Effector CD8-positive, alpha-beta T cell (primary cell): ENCODE measurements around the gene STARD8.
"Not testable (repeated sequence)": the region's sequence is repeated elsewhere in the genome, so short reads cannot be mapped to it uniquely, and the experiment has no call there.

Experiments used
- DNase-seq: peaks from one replicate; lab custom pipeline; 2025; lab: John Stamatoyannopoulos, UW
- total RNA-seq, 4 experiments: gene quantifications; one replicate each; lab custom pipeline; 2026; lab: John Stamatoyannopoulos, UW

STARD8 gene, protein sequence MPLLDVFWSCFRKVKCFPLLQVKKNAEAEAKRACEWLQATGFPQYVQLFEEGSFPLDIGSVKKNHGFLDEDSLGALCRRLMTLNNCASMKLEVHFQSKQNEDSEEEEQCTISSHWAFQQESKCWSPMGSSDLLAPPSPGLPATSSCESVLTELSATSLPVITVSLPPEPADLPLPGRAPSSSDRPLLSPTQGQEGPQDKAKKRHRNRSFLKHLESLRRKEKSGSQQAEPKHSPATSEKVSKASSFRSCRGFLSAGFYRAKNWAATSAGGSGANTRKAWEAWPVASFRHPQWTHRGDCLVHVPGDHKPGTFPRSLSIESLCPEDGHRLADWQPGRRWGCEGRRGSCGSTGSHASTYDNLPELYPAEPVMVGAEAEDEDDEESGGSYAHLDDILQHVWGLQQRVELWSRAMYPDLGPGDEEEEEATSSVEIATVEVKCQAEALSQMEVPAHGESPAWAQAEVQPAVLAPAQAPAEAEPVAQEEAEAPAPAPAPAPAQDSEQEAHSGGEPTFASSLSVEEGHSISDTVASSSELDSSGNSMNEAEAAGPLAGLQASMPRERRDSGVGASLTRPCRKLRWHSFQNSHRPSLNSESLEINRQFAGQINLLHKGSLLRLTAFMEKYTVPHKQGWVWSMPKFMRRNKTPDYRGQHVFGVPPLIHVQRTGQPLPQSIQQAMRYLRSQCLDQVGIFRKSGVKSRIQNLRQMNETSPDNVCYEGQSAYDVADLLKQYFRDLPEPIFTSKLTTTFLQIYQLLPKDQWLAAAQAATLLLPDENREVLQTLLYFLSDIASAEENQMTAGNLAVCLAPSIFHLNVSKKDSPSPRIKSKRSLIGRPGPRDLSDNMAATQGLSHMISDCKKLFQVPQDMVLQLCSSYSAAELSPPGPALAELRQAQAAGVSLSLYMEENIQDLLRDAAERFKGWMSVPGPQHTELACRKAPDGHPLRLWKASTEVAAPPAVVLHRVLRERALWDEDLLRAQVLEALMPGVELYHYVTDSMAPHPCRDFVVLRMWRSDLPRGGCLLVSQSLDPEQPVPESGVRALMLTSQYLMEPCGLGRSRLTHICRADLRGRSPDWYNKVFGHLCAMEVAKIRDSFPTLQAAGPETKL
- 0 to 1.1 (median 0.05) reads per million in 4 experiments for total RNA-seq

DNA sequence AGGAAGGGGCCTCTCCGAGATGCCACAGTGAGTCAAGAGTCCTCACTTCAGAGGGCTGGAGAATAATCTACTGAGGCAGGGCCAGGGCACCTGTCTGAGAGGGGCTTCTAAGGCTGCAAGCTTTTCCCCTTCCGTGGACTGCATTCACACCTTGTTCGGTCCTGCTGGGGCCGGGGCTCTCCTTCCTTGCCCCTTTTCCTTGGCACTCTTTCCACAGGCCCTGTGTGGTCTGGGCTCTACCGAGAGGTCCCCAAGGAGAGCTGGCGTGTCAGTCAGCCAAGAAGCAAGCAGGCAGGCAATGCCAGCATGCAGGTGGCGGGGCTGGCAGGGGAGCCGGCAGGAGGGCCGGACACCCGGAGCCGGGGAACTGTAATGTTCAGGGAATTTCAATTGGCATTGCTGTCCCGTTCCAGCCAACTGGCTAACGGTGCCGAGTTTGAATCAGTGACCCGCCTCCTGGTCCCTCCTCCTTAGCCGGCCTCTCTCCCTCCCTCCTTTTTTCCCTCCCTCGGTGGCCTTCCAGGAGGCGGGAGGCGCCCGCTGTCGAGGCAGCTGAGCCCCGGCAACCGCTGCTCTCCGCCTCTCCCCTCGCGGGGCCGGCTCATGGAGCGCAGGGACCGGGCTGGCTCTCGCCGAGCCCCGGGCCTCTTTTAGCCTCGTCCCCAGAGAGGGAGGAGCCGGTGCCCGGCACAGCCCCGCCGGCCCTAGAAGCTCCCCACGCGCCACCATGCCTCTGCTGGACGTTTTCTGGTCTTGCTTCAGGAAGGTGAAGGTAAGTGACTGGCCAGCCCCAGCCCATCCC, at the start of gene STARD8:
Gene STARD8 (plus strand): TSS at position 511 of the 802 bp plus-strand sequence. CDS start 217 bp downstream, at position 728.
- no peak for DNase-seq

DNA sequence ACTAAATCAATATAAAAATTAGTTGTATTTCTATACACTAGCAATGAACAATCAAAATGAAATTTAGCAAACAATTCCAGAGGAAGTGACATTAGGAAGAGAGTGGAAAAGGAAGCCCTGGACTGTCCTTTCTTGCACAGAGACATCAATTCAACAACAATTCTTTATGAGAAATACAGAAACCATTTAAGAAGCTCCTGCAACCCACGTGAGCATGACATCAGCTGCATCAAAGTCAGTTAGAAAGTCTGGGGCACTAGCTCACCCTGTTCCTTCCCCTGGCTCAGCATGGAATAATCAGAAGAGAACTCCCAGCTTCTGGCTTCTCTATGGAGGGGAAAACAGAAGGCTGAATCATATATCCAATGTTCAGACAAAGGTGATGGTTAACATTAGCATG, 48.6 kb upstream of the STARD8 start:
- DNase-seq: no peak

DNA sequence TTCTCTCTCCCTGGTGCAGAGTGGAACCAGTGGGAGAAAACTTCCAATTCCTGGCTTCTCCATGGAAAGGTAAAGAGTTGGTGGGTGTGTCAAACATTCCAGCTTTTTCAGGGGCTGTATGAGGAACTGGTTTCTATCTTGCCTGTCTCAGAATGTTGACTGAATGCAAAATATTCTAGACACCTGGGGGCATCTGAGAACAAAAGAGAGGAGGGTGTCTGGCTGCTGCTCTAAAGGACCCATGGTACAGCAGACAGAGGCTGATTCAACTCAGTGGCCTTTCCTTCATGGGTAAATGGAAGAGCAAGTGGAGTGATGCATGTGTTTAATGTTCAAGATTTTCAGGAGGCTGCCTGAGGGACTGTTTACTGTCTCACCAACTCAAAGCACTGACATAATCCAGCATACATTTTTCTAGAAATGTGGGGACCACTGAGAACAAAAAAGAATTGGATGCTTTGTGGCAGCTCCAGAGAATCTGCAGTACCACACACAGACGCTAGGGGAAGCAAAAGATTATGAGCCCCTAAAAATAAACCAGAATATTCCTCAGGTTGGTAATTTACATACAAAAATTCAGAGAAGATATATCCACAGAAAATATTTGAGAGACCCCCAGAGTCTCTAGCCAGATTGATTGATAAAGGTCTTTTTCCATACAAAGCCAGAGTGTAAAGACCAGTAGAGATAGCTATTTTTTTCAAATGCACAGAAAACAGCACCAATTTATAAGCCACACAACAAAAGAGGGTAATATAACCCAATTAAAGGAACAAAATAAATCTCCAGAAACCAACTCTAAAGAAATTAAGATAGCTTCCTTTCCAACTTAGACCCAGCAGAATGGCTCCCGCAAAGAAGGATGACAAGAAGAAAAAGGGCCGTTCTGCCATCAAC, 48.0 kb upstream of the STARD8 start:
- DNase-seq: no peak

DNA sequence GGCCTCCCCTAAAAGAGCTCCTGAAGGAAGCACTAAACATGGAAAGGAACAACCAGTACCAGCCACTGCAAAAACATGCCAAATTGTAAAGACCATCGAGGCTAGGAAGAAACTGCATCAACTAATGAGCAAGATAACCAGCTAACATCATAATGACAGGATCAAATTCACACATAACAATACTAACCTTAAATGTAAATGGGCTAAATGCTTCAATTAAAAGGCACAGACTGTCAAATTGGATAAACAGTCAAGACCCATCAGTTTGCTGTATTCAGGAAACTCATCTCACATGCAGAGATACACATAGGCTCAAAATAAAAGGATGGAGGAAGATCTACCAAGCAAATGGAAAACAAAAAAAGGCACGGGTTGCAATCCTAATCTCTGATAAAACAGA, 43.2 kb upstream of the STARD8 start:
- DNase-seq: not testable (repeated sequence)

DNA sequence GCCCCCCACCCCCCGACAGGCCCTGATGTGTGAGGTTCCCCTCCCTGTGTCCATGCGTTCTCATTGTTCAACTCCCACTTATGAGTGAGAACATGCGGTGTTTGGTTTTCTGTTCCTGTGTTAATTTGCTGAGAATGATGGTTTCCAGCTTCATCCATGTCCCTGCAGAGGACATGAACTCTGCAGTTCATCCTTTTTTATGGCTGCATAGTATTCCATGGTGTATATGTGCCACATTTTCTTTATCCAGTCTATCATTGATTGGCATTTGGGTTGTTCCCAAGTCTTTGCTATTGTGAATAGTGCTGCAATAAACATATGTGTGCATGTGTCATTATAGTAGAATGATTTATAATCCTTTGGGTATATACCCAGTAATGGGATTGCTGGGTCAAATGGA, 32.7 kb upstream of the STARD8 start:
- not testable (repeated sequence) for DNase-seq

DNA sequence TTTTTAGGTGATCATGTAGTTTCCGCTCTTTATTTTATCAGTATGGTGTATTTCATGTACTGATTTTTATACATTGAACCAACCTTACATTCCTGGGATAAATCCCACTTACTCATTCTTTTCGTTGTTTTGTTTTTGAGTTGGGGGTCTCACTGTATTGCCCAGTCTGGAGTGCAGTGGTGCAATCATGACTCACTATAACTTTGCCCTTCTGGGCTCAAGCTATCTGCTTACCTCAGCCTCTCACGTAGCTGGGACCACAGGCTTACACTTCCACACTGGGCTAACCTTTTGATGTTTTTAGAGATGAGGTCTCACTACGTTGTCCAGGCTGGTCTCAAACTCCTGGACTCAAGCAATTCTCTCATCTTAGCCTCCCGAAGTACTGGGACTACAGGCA, 19.5 kb upstream of the STARD8 start:
- DNase-seq: no peak

DNA sequence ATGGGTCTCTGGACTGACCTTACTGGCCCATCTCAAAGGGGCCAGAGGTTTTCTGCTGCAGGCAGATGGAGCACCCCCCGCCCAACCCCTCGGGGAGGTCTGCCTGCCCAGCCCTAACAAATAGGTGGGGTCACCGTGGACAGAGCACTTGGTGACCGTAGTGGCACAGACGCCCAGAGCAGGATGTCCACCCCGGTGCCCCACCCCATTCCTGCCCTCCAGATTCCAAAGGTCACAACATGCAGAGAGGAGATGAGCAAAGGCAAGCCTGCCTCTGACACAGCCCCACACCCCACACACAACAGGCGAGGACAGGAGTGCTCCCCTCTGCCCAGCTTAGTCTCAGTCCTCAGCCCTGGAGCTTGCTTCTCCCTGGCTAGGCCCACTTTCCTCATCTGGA, 17.5 kb upstream of the STARD8 start:
- not testable (repeated sequence) for DNase-seq

DNA sequence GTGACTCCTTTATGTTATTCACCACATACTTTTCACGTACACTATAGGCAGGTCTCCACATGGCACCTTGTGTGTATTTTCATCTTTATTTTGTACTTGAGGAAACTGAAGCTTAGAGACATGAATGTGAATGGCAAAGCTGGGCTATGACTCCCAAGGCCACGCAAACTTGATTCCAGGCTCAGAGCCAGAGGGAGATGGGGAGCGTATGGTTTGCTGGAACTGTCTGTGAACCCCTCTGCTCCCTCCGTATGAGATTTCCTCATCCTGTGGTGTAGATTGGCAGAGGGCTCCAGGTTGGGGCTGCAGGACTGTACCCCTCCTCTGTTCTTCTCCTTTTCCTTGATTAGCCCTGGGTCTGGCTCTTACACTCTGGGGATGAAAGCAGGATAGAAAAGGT, 16.1 kb upstream of the STARD8 start:
- DNase-seq: no peak

DNA sequence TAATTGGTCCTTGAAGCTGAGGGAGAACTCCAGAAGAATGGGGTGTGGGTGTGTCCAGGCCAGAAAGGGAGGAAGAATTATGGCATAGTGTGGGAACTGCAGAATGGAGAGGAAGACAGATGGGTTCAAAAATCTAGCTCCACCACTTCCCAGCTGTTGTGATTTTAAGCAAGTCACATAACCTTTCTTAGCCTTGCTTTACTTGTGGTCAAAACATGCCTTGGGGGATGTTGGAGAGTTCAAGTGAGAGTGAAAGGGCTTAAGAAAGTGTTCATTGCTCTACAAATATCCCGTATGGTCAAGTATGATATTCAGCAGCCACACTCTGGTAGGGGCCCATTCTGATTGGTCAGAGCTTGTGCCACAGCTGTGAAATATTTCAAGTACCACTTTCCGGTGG, 15.0 kb upstream of the STARD8 start:
- DNase-seq: no peak

DNA sequence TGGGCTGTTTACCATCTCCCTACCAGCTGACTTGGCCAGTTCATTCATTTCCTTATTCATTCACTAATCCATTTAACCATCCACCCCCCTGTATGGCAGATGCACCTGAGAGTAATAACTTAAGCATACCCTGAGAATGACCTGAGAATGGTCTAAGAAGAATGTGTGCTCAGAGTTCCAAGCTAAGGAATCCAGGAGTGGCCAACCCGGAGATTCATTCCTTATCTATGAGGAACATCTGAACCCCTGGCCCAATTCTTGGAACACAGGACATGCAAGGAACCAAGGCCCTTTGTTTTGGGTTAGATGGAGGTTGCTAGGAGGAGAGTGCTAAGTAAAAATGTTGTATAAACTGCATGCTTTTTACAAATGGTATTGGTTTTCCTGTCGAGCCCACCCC, 13.5 kb upstream of the STARD8 start:
- no peak for DNase-seq

DNA sequence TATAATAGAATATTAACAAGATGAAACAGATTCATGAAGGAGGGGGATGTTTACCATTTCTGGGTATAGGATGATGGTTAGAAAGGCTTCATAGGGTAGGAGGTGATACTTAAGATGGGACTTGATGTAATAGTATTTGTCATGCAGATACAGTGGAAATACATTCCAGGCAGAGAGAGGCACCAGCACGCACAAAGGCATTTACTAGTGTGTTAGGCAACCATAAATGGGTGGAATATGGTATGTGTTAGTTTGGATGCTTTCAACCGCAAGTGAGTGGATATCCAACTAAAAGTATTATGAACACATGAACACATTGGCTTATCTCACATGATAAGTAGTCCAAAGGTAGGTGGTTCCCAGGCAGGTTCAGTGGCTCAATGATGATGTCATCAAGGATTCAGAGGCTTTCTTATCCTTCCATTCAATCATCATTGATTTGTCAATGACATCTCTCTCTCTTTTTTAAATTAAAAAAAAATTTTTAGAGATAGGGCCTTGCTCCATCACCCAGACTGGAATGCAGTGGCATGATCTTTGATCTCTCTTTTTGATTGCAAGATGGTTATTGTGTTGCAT, 12.7 kb upstream of the STARD8 start:
- DNase-seq: no peak

DNA sequence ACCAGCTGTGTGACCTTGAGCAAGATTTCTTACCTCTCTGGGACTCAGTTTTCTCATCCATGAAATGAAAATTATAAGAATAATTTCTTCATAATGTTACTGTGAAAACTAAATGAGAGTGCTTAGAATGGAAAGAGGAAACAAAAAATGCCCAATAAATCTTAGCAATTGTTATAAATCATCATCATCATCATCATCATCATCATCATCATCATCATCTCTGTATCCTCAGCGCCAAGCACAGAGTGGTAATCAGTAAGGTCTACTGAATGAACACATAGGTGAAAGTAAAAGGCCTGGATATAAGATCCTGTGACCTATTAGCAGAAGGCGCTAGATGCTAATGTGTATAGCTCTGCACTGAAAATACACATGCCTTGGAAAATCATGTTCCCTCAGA, 6.8 kb upstream of the STARD8 start:
- DNase-seq: no peak

DNA sequence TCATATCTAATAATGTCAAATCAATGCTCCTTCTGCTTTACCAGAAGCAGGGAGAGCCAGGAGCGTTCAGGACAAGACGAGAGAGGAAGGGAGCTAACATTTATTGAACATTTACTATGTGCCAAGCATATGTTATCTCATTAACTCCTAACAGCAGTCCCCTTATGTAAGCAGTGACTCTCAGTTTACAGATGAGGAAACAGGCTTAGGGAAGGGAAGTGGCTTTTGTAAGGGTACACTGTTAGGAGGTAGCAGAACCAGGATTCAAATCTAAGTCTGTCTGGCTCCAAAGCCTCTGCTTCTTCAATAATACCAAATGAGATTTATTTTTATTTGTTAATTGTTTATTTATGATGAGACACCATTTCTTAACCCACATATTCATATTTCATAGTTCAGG, 2.6 kb upstream of the STARD8 start:
- no peak for DNase-seq

DNA sequence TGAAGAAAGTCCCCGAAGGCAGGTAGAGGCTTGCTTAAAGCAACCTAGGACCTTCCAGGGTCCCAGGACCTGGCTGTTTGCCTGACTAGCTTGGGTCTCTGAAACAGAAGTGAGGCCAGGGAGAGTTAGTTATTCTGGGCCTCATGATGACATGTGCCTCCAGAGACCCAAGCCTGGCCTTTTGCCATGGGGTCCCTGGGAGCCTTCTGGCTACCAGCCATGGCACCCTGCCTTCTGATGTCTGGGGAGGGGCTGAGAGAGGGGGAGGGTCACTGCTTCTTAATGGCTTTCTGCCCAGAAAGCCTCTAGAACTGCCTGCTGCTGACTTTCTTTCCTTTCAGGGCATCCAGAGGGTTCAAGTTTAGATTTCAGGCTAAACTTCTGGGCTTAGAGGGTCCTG, 1.0 kb upstream of the STARD8 start:
- no peak for DNase-seq

DNA sequence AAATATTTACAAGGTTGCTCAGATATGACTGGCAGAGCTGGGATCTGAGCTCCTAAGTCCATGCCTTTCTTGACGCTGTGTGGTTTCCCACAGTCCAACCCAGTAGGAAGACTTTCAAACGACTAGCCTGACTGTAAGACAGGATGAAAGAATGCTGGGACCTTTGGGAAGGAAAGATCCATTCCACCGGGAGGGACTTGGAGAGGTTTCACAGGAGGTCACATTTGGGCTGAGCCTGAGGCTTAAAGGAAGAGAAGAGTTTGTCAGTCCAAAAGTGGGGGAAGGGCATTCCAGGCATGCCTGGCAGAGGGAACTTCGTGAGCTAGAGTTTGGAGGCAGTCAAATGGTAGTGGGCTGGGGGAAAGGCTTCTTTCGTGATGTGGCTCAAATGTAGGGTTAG, 1.5 kb downstream of the STARD8 start:
- DNase-seq: no peak

DNA sequence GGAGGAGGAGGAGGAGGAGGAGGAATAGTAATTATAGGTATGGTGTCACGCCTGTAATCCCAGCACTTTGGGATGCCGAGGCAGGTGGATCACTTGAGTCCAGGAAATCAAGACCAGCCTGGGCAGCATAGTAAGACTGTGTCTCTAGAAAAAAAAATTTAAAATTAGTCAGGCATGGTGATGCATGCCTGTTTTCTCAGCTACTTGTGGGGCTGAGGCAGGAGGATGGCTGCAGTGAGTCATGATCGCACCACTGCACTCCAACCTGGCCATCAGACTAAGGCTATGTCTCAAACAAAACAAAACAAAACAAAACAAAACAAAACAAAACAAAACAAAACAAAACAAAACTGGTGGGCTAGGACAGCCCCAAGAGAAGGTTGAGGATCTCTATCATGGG, 3.0 kb downstream of the STARD8 start:
- DNase-seq: no peak

DNA sequence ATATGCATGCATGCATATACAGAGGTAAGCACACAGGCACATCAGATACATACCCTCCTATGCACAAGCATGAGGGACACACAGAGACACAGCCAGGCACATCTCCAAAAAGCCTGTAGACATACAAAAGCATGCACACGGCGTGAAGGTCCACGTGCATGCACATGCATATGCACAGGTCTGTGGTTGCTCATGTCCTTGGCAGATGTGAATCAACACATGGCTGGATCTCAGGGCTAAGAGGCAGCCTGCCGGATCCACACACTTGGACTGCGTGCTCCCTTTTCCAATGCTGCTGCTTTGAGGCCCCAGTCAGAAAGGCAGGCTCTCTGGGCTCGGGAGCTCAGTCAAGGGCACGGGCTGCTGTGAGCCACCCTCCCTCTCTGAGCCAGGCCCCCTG, 3.6 kb downstream of the STARD8 start:
- no peak for DNase-seq

DNA sequence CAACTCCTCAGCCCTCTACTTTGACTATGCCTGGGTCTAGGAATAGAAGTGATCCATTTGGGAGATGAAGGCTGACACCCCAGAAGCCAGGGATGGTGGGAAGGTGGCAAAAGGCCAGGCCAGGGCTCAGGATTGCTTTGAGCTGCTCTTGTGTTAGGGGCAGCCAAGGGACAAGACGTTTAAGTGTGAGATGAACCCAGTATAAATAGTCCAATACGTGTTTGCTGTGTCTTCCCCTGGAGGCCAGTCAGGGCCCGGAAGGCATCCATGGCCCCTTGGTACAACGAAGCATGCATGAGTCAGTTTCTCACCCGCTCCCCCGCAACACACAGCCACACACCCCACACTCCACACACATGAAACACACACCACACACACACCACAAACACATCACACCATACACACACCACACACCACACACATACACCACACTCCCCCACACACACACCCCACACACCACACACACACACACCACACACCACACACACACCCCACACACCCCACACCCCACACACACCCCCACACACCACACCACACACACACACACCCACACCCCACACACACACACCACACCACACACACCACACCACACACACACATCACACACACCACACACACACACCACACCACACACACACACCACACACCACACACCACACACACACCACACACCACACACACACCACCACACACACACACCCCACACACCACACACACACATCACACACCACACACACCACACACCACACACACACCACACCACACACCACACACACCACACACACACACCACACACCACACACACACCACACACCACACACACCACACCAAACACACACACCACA, 5.1 kb downstream of the STARD8 start:
- no peak for DNase-seq

DNA sequence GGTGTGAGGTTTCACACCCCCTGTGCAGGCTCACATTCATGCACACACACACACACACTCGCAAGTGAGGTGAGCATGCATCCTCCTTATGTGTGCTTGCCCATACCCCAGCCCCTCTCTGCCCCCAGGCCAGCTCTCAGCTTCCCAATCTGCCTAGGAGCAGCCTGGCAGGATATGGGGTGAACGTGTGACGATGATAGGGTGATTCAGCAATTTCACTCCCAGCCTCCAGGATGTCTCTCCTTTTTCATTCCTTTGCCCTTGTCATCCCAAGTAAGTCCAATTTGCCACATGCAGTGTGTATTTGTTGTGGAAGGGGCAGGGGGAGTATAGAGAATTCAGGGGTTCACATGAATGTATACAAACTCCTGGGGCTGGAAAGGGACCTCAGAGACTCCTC, 7.2 kb downstream of the STARD8 start:
- DNase-seq: no peak
